ENCODE data around the gene IL2RA. TPM values are rescaled to one million over a fixed set of nuclear protein-coding genes. Genes with fewer than 3 reads are reported as not detected.
A peak's percentile ranks its signal among the peaks of the same experiment; 100 is the strongest.

IL2RA gene
- total RNA-seq, 6 donors from 2014 or later: 0.91 to 8.4 (median 4.0) TPM; not detected in 1

- H3K27ac ChIP-seq: peak overlapping the region in 3 of 4 donors; percentile 19 to 69 (median 41)
- WGBS, 2 donors: 58 to 65% methylated on average over 13 of the region's 13 CpGs
- no peaks in the 10 kb centered on the region for H3K9me3 ChIP-seq
- H3K4me3 ChIP-seq: no peak overlapping the region
- no peak for TF ChIP-seq CTCF (IDR thresholded peaks at IDR 0.05)
- TF ChIP-seq POLR2AphosphoS5 (IDR thresholded peaks at IDR 0.05): peak in 1 of 2 donors; percentile 19
- no peak for TF ChIP-seq POLR2A (IDR thresholded peaks at IDR 0.05)
- TF ChIP-seq EP300 (IDR thresholded peaks at IDR 0.05): no peak
- no peaks in the 10 kb centered on the region for H3K36me3 ChIP-seq
- no peak for DNase-seq
- no peak for ATAC-seq (ENCODE audit: low FRiP score in 2 of 2)
- H3K27me3 ChIP-seq: no peaks in the 10 kb centered on the region
- peaks cover 18 to 36% (median 26%) of the 10 kb centered on the region in 4 donors for H3K4me1 ChIP-seq
Observed at GRCh38 chr10:6072215-6072934, 10.2 kb upstream of the IL2RA start.

GRCh38 chr10:6071181-6072175, 9.3 kb upstream of the IL2RA start:
- no peak for ATAC-seq (ENCODE audit: low FRiP score in 2 of 2)

GRCh38 chr10:6070660-6071059, 8.5 kb upstream of the IL2RA start:
- peak overlapping the region in 1 of 4 donors; percentile 46 for H3K27ac ChIP-seq
- no peaks in the 10 kb centered on the region for H3K36me3 ChIP-seq
- H3K27me3 ChIP-seq: no peaks in the 10 kb centered on the region
- H3K4me3 ChIP-seq: no peak overlapping the region
- H3K9me3 ChIP-seq: no peaks in the 10 kb centered on the region
- ATAC-seq (ENCODE audit: low FRiP score in 2 of 2) (no peak), DNase-seq (no peak)
- TF ChIP-seq POLR2AphosphoS5 (IDR thresholded peaks at IDR 0.05): peak in 1 of 2 donors; percentile 32
- no peak for TF ChIP-seq EP300 (IDR thresholded peaks at IDR 0.05)
- peak in 1 of 4 donors; percentile 28 for TF ChIP-seq POLR2A (IDR thresholded peaks at IDR 0.05)
- no peak for TF ChIP-seq CTCF (IDR thresholded peaks at IDR 0.05)
- peaks cover 28 to 52% (median 37%) of the 10 kb centered on the region in 4 donors for H3K4me1 ChIP-seq
- whole genome bisulfite sequencing, 2 donors: 60 to 83% methylated on average over 5 of the region's 5 CpGs

More at GRCh38 chr10:6071181-6072175, 9.3 kb upstream of the IL2RA start:
- peak overlapping the region in 3 of 4 donors; percentile 19 to 69 (median 41) for H3K27ac ChIP-seq
- H3K36me3 ChIP-seq: no peaks in the 10 kb centered on the region
- no peak for TF ChIP-seq POLR2AphosphoS5 (IDR thresholded peaks at IDR 0.05)
- TF ChIP-seq CTCF (IDR thresholded peaks at IDR 0.05): no peak
- no peak for TF ChIP-seq POLR2A (IDR thresholded peaks at IDR 0.05)
- TF ChIP-seq EP300 (IDR thresholded peaks at IDR 0.05): no peak
- H3K27me3 ChIP-seq: no peaks in the 10 kb centered on the region
- DNase-seq: no peak
- WGBS, 2 donors: 51 to 73% methylated on average over 7 to 10 of the region's 10 CpGs
- peaks cover 20 to 45% (median 30%) of the 10 kb centered on the region in 4 donors for H3K4me1 ChIP-seq
- H3K4me3 ChIP-seq: no peak overlapping the region
- H3K9me3 ChIP-seq: no peaks in the 10 kb centered on the region

- TF ChIP-seq CTCF (IDR thresholded peaks at IDR 0.05) (no peak), POLR2AphosphoS5 (IDR thresholded peaks at IDR 0.05) (no peak), EP300 (IDR thresholded peaks at IDR 0.05) (no peak), POLR2A (IDR thresholded peaks at IDR 0.05) (no peak)
- Histone ChIP-seq H3K27me3 (no peaks in the 10 kb centered on the region), H3K27ac (no peak overlapping the region), H3K4me3 (no peak overlapping the region), H3K36me3 (no peaks in the 10 kb centered on the region), H3K9me3 (no peaks in the 10 kb centered on the region), H3K4me1 (peaks cover 34 to 58% (median 43%) of the 10 kb centered on the region in 4 donors)
- no peak for ATAC-seq (ENCODE audit: low FRiP score in 2 of 2)
- DNase-seq: no peak
- WGBS, 2 donors: 64 to 78% methylated on average over 11 of the region's 11 CpGs
Observed at GRCh38 chr10:6069081-6069931, 7.1 kb upstream of the IL2RA start.

Measured in upper lobe of left lung (tissue), 6 donors.